COLO668 (cell line): Measurements from ENCODE around the gene ESPN.
A peak's percentile ranks its signal among the peaks of the same experiment; 100 is the strongest.

Experiments used
- DNase-seq: peaks from one replicate; lab custom pipeline; 2025; ENCODE audit not compliant: unreplicated experiment; lab: John Stamatoyannopoulos, UW

ESPN gene

GRCh38 chr1:6408023-6408422, 16.6 kb upstream of the ESPN start:
- DNase-seq = no peak

GRCh38 chr1:6409053-6409452, 15.5 kb upstream of the ESPN start:
- no peak for DNase-seq

- DNase-seq = no peak
Measured at GRCh38 chr1:6409733-6410132, 14.8 kb upstream of the ESPN start.

- no peak for DNase-seq
Measured at GRCh38 chr1:6410248-6410893, 14.2 kb upstream of the ESPN start.

- peak; percentile 73 for DNase-seq
Measured at GRCh38 chr1:6412896-6413295, 11.7 kb upstream of the ESPN start.

- peak; percentile 59 for DNase-seq
Measured at GRCh38 chr1:6414443-6414844, 10.1 kb upstream of the ESPN start.

GRCh38 chr1:6414881-6415626, 9.5 kb upstream of the ESPN start:
- no peak for DNase-seq

- no peak for DNase-seq
Measured at GRCh38 chr1:6416295-6416656, 8.3 kb upstream of the ESPN start.

- DNase-seq = no peak
Measured at GRCh38 chr1:6416906-6417305, 7.7 kb upstream of the ESPN start.

- no peak for DNase-seq
Measured at GRCh38 chr1:6417961-6418667, 6.5 kb upstream of the ESPN start.

GRCh38 chr1:6418668-6419396, 5.7 kb upstream of the ESPN start:
- peak; percentile 64 for DNase-seq

- DNase-seq = peak; percentile 56
Measured at GRCh38 chr1:6419397-6419803, 5.2 kb upstream of the ESPN start.

- DNase-seq = peak; percentile 56
Measured at GRCh38 chr1:6419804-6420453, 4.6 kb upstream of the ESPN start, which contains the start of gene HES2. HES2 (minus strand) TSS chr1:6419919; CDS start chr1:6419820, 99 bp downstream.

- no peak for DNase-seq
Measured at GRCh38 chr1:6420454-6421042, 4.0 kb upstream of the ESPN start.

GRCh38 chr1:6421266-6421665, 3.3 kb upstream of the ESPN start:
- DNase-seq = no peak

- peak; percentile 97 for DNase-seq
Measured at GRCh38 chr1:6423321-6423999, 1.1 kb upstream of the ESPN start.

- peak; percentile 38 for DNase-seq
Measured at GRCh38 chr1:6424000-6424565, 493 bp upstream of the ESPN start.

GRCh38 chr1:6425658-6426057, 1.1 kb downstream of the ESPN start:
- no peak for DNase-seq

- no peak for DNase-seq
Measured at GRCh38 chr1:6426277-6426971, 1.8 kb downstream of the ESPN start.
